Measurements from ENCODE around the gene OVOL2.
"Not testable (repeated sequence)": the region's sequence is repeated elsewhere in the genome, so short reads cannot be mapped to it uniquely, and the experiment has no call there.

The OVOL2 gene

GRCh38 chr20:18087054-18087453 lies 29.3 kb upstream of the OVOL2 start:
- no peak overlapping the region for H3K9ac ChIP-seq (ENCODE audit: low read length)
- no peaks in the 10 kb centered on the region for H3K36me3 ChIP-seq (ENCODE audit: insufficient read depth, low read length)
- no peak overlapping the region for H3K27ac ChIP-seq (ENCODE audit: low read depth, low read length)
- H3K9me3 ChIP-seq (ENCODE audit: low read length): no peaks in the 10 kb centered on the region
- H3K4me1 ChIP-seq (ENCODE audit: insufficient read depth, low read length): no peaks in the 10 kb centered on the region
- H3K27me3 ChIP-seq (ENCODE audit: control insufficient read depth in 1 of 2, insufficient read depth in 2 of 2, low read length in 2 of 2): no peaks in the 10 kb centered on the region
- no peak overlapping the region for H3K4me3 ChIP-seq (ENCODE audit: low read depth in 1 of 2, low read length in 2 of 2)

- not testable (repeated sequence) for H3K9ac ChIP-seq (ENCODE audit: low read length); H3K4me1 ChIP-seq (ENCODE audit: insufficient read depth, low read length); H3K27ac ChIP-seq (ENCODE audit: low read depth, low read length); H3K4me3 ChIP-seq (ENCODE audit: low read depth in 1 of 2, low read length in 2 of 2); H3K36me3 ChIP-seq (ENCODE audit: insufficient read depth, low read length); H3K27me3 ChIP-seq (ENCODE audit: control insufficient read depth in 1 of 2, insufficient read depth in 2 of 2, low read length in 2 of 2); H3K9me3 ChIP-seq (ENCODE audit: low read length)
These were observed 23.1 kb upstream of the OVOL2 start for GRCh38 chr20:18080836-18081235.

- no peaks in the 10 kb centered on the region for H3K36me3 ChIP-seq (ENCODE audit: insufficient read depth, low read length)
- H3K27ac ChIP-seq (ENCODE audit: low read depth, low read length): no peak overlapping the region
- H3K9ac ChIP-seq (ENCODE audit: low read length): no peak overlapping the region
- H3K27me3 ChIP-seq (ENCODE audit: control insufficient read depth in 1 of 2, insufficient read depth in 2 of 2, low read length in 2 of 2): no peaks in the 10 kb centered on the region
- no peaks in the 10 kb centered on the region for H3K4me1 ChIP-seq (ENCODE audit: insufficient read depth, low read length)
- H3K4me3 ChIP-seq (ENCODE audit: low read depth in 1 of 2, low read length in 2 of 2): no peak overlapping the region
- H3K9me3 ChIP-seq (ENCODE audit: low read length): no peaks in the 10 kb centered on the region
These were observed 22.1 kb upstream of the OVOL2 start for GRCh38 chr20:18079756-18080353.

GRCh38 chr20:18077157-18077556 lies 19.4 kb upstream of the OVOL2 start:
- no peak overlapping the region for H3K27ac ChIP-seq (ENCODE audit: low read depth, low read length)
- no peaks in the 10 kb centered on the region for H3K27me3 ChIP-seq (ENCODE audit: control insufficient read depth in 1 of 2, insufficient read depth in 2 of 2, low read length in 2 of 2)
- H3K9me3 ChIP-seq (ENCODE audit: low read length): no peaks in the 10 kb centered on the region
- H3K4me3 ChIP-seq (ENCODE audit: low read depth in 1 of 2, low read length in 2 of 2): no peak overlapping the region
- H3K4me1 ChIP-seq (ENCODE audit: insufficient read depth, low read length): no peaks in the 10 kb centered on the region
- H3K9ac ChIP-seq (ENCODE audit: low read length): no peak overlapping the region
- H3K36me3 ChIP-seq (ENCODE audit: insufficient read depth, low read length): no peaks in the 10 kb centered on the region

- Histone ChIP-seq H3K4me1 (ENCODE audit: insufficient read depth, low read length) (no peaks in the 10 kb centered on the region), H3K27ac (ENCODE audit: low read depth, low read length) (no peak overlapping the region), H3K9me3 (ENCODE audit: low read length) (no peaks in the 10 kb centered on the region), H3K4me3 (ENCODE audit: low read depth in 1 of 2, low read length in 2 of 2) (no peak overlapping the region), H3K27me3 (ENCODE audit: control insufficient read depth in 1 of 2, insufficient read depth in 2 of 2, low read length in 2 of 2) (no peaks in the 10 kb centered on the region), H3K36me3 (ENCODE audit: insufficient read depth, low read length) (no peaks in the 10 kb centered on the region), H3K9ac (ENCODE audit: low read length) (no peak overlapping the region)
These were observed 14.8 kb upstream of the OVOL2 start for GRCh38 chr20:18072532-18072931.

- H3K9me3 ChIP-seq (ENCODE audit: low read length): no peaks in the 10 kb centered on the region
- H3K9ac ChIP-seq (ENCODE audit: low read length): no peak overlapping the region
- H3K27ac ChIP-seq (ENCODE audit: low read depth, low read length): no peak overlapping the region
- no peaks in the 10 kb centered on the region for H3K4me1 ChIP-seq (ENCODE audit: insufficient read depth, low read length)
- no peak overlapping the region for H3K4me3 ChIP-seq (ENCODE audit: low read depth in 1 of 2, low read length in 2 of 2)
- H3K36me3 ChIP-seq (ENCODE audit: insufficient read depth, low read length): no peaks in the 10 kb centered on the region
- H3K27me3 ChIP-seq (ENCODE audit: control insufficient read depth in 1 of 2, insufficient read depth in 2 of 2, low read length in 2 of 2): no peaks in the 10 kb centered on the region
These were observed 9.0 kb upstream of the OVOL2 start for GRCh38 chr20:18066421-18067333.

- Histone ChIP-seq H3K27ac (ENCODE audit: low read depth, low read length) (no peak overlapping the region), H3K9ac (ENCODE audit: low read length) (no peak overlapping the region), H3K9me3 (ENCODE audit: low read length) (no peaks in the 10 kb centered on the region), H3K36me3 (ENCODE audit: insufficient read depth, low read length) (no peaks in the 10 kb centered on the region), H3K4me1 (ENCODE audit: insufficient read depth, low read length) (no peaks in the 10 kb centered on the region), H3K4me3 (ENCODE audit: low read depth in 1 of 2, low read length in 2 of 2) (no peak overlapping the region), H3K27me3 (ENCODE audit: control insufficient read depth in 1 of 2, insufficient read depth in 2 of 2, low read length in 2 of 2) (peaks cover 12 to 16% of the 10 kb centered on the region in 2 donors)
These were observed 6.0 kb upstream of the OVOL2 start for GRCh38 chr20:18063676-18064075.

GRCh38 chr20:18059603-18060002 lies 1.9 kb upstream of the OVOL2 start:
- peaks cover 36 to 51% of the 10 kb centered on the region in 2 donors for H3K27me3 ChIP-seq (ENCODE audit: control insufficient read depth in 1 of 2, insufficient read depth in 2 of 2, low read length in 2 of 2)
- no peaks in the 10 kb centered on the region for H3K9me3 ChIP-seq (ENCODE audit: low read length)
- H3K4me3 ChIP-seq (ENCODE audit: low read depth in 1 of 2, low read length in 2 of 2): no peak overlapping the region
- no peak overlapping the region for H3K9ac ChIP-seq (ENCODE audit: low read length)
- H3K36me3 ChIP-seq (ENCODE audit: insufficient read depth, low read length): no peaks in the 10 kb centered on the region
- H3K4me1 ChIP-seq (ENCODE audit: insufficient read depth, low read length): peaks cover 4% of the 10 kb centered on the region
- no peak overlapping the region for H3K27ac ChIP-seq (ENCODE audit: low read depth, low read length)

- peaks cover 36 to 51% of the 10 kb centered on the region in 2 donors for H3K27me3 ChIP-seq (ENCODE audit: control insufficient read depth in 1 of 2, insufficient read depth in 2 of 2, low read length in 2 of 2)
- H3K9me3 ChIP-seq (ENCODE audit: low read length): no peaks in the 10 kb centered on the region
- H3K9ac ChIP-seq (ENCODE audit: low read length): no peak overlapping the region
- no peaks in the 10 kb centered on the region for H3K36me3 ChIP-seq (ENCODE audit: insufficient read depth, low read length)
- H3K27ac ChIP-seq (ENCODE audit: low read depth, low read length): no peak overlapping the region
- H3K4me1 ChIP-seq (ENCODE audit: insufficient read depth, low read length): peaks cover 4% of the 10 kb centered on the region
- no peak overlapping the region for H3K4me3 ChIP-seq (ENCODE audit: low read depth in 1 of 2, low read length in 2 of 2)
These were observed 1.1 kb upstream of the OVOL2 start for GRCh38 chr20:18058661-18059467.

GRCh38 chr20:18057994-18058349 lies 256 bp upstream of the OVOL2 start:
- H3K4me1 ChIP-seq (ENCODE audit: insufficient read depth, low read length): peaks cover 4% of the 10 kb centered on the region
- H3K9me3 ChIP-seq (ENCODE audit: low read length): no peaks in the 10 kb centered on the region
- peaks cover 36 to 56% of the 10 kb centered on the region in 2 donors for H3K27me3 ChIP-seq (ENCODE audit: control insufficient read depth in 1 of 2, insufficient read depth in 2 of 2, low read length in 2 of 2)
- no peaks in the 10 kb centered on the region for H3K36me3 ChIP-seq (ENCODE audit: insufficient read depth, low read length)
- H3K4me3 ChIP-seq (ENCODE audit: low read depth in 1 of 2, low read length in 2 of 2): no peak overlapping the region
- H3K27ac ChIP-seq (ENCODE audit: low read depth, low read length): no peak overlapping the region
- no peak overlapping the region for H3K9ac ChIP-seq (ENCODE audit: low read length)

Measured in muscle layer of colon (tissue), 2 donors.